GM12892 (cell line): ENCODE results near the gene DLL4.

Source experiments
- POLR2A ChIP-seq: IDR thresholded peaks from 2 replicates; pipeline ENCODE4 v1.6.1; 2011; ENCODE audit warnings: low read depth, low read length, control low read depth
- TAF1 ChIP-seq: IDR thresholded peaks from 2 replicates; pipeline ENCODE4 v1.6.1; 2011; ENCODE audit warnings: low read depth, mild to moderate bottlenecking, control low read depth, low read length, borderline replicate concordance

GRCh38 chr15:40927873-40928806 lies 1.0 kb upstream of the DLL4 start:
- TF ChIP-seq TAF1 (no peak), POLR2A (no peak)
